ENCODE data around the gene FOXR2. TPM values are rescaled to one million over a fixed set of nuclear protein-coding genes. Genes with fewer than 3 reads are reported as not detected.

FOXR2 gene
- total RNA-seq (2014; rRNA removed): not detected in 2 replicates
- not detected for polyA plus RNA-seq (2012)

- DNase-seq (ENCODE audit: low read depth): no peak
Observed at GRCh38 chrX:55623100-55623499, at the start of gene FOXR2. Gene FOXR2, plus strand, starts transcription at chrX:55623400. Its CDS starts 312 bp downstream, at chrX:55623712.

- DNase-seq (ENCODE audit: low read depth): no peak
Observed at GRCh38 chrX:55579115-55579514, 44.1 kb upstream of the FOXR2 start.

GRCh38 chrX:55582447-55582846, 40.8 kb upstream of the FOXR2 start:
- DNase-seq (ENCODE audit: low read depth): no peak

- DNase-seq (ENCODE audit: low read depth): no peak
Observed at GRCh38 chrX:55593296-55593695, 29.9 kb upstream of the FOXR2 start.

GRCh38 chrX:55593756-55594257, 29.4 kb upstream of the FOXR2 start:
- DNase-seq (ENCODE audit: low read depth): no peak

GRCh38 chrX:55598333-55598732, 24.9 kb upstream of the FOXR2 start:
- DNase-seq (ENCODE audit: low read depth): no peak

- DNase-seq (ENCODE audit: low read depth): no peak
Observed at GRCh38 chrX:55619547-55619946, 3.7 kb upstream of the FOXR2 start.

- no peak for DNase-seq (ENCODE audit: low read depth)
Observed at GRCh38 chrX:55624403-55624802, 1.2 kb downstream of the FOXR2 start.

- DNase-seq (ENCODE audit: low read depth): no peak
Observed at GRCh38 chrX:55636109-55636508, 12.9 kb downstream of the FOXR2 start.

- no peak for DNase-seq (ENCODE audit: low read depth)
Observed at GRCh38 chrX:55638933-55639332, 15.7 kb downstream of the FOXR2 start.

GRCh38 chrX:55640854-55641253, 17.7 kb downstream of the FOXR2 start:
- DNase-seq (ENCODE audit: low read depth): no peak

GRCh38 chrX:55648434-55648833, 25.2 kb downstream of the FOXR2 start:
- DNase-seq (ENCODE audit: low read depth): no peak

GRCh38 chrX:55659931-55660330, 36.7 kb downstream of the FOXR2 start:
- no peak for DNase-seq (ENCODE audit: low read depth)

- DNase-seq (ENCODE audit: low read depth): no peak
Observed at GRCh38 chrX:55663584-55663983, 40.4 kb downstream of the FOXR2 start.

- DNase-seq (ENCODE audit: low read depth): no peak
Observed at GRCh38 chrX:55668084-55668483, 44.9 kb downstream of the FOXR2 start.

Other genes starting within 250 kb of the FOXR2 start
- gene MAGEH1, start 171.3 kb upstream of the FOXR2 start, total RNA-seq (2014; rRNA removed): 14.8 and 19.9 TPM in 2 replicates
- 0.77 and 1.0 TPM in 2 replicates for gene USP51, start 133.6 kb upstream of the FOXR2 start, total RNA-seq (2014; rRNA removed)
- gene RRAGB, start 94.3 kb downstream of the FOXR2 start, total RNA-seq (2014; rRNA removed): 12.3 and 12.4 TPM in 2 replicates